GM21390 (cell line): ENCODE results near the gene FAM25A.

ENCODE experiments used
- ATAC-seq: cut with Tn5 transposase; IDR thresholded peaks from one replicate; pipeline ENCODE4 v1.9.1; 2021; ENCODE audit not compliant: unreplicated experiment

The FAM25A gene

GRCh38 chr10:87059401-87059800 lies 39.3 kb downstream of the FAM25A start:
- no peak for ATAC-seq

- ATAC-seq: no peak
Observed at GRCh38 chr10:87060280-87060928, 40.3 kb downstream of the FAM25A start.

GRCh38 chr10:87064651-87065050 lies 44.6 kb downstream of the FAM25A start:
- ATAC-seq: no peak

- no peak for ATAC-seq
Observed at GRCh38 chr10:87066178-87066577, 46.1 kb downstream of the FAM25A start.

- ATAC-seq: no peak
Observed at GRCh38 chr10:87066865-87067264, 46.8 kb downstream of the FAM25A start.

- ATAC-seq: no peak
Observed at GRCh38 chr10:87068281-87068680, 48.2 kb downstream of the FAM25A start.

- no peak for ATAC-seq
Observed at GRCh38 chr10:87072449-87072848, 52.4 kb downstream of the FAM25A start.
